Left colon (tissue), 2 donors: ENCODE data around the gene TACO1. TPM values are rescaled to one million over a fixed set of nuclear protein-coding genes. Genes with fewer than 3 reads are reported as not detected.

Experiments
- ATAC-seq: fragments of 200-7000 bp; cut with Tn5 transposase; one replicate; pipeline ENCODE4 v1.9.1; 2020; ENCODE audit warnings: mild to moderate bottlenecking, moderate library complexity
- DNase-seq, 2 donors: peaks; one replicate each; pipeline ENCODE4 v3.0.0-alpha.2; 2020
- intact Hi-C, 2 donors: fragments of 100-400 bp; cut with DNase I in 1 of 2; cut with micrococcal nuclease in 1 of 2; formaldehyde crosslinking; loops; one replicate each; pipeline versions ENCODE4 v1.11.2 to v1.14.0; 2022; cut with DNase I, micrococcal nuclease
- total RNA-seq, 2 donors: library from RNA; stranded (reverse); fragmentation: NEBNext Ultra II Directional; extraction: Animal tissue kit (Norgen Biotek cat#: 25700); gene quantifications; one replicate each; pipeline ENCODE4 v1.2.1, GENCODE V29; 2021
- donor health status: DM: no; HTN: no; CAD: no.
- donor health status: DM: yes; HTN: yes; CAD: no.

TACO1 gene
- total RNA-seq, 2 donors from 2014 or later: 36.0 to 39.6 TPM

- intact Hi-C loops: no loop called here
- peak; percentile 54 for ATAC-seq
- no peak for DNase-seq
Observed at GRCh38 chr17:63631626-63632025, 30.9 kb downstream of the TACO1 start.

- intact Hi-C loops: no loop called here
- ATAC-seq: no peak
Observed at GRCh38 chr17:63633742-63634141, 33.0 kb downstream of the TACO1 start.

GRCh38 chr17:63634163-63634562 lies 33.5 kb downstream of the TACO1 start:
- DNase-seq (no peak), ATAC-seq (no peak)
- intact Hi-C loops: no loop called here

More at GRCh38 chr17:63633742-63634141, 33.0 kb downstream of the TACO1 start:
- no peak for DNase-seq

GRCh38 chr17:63634816-63635215 lies 34.1 kb downstream of the TACO1 start:
- ATAC-seq: no peak
- intact Hi-C loops: no loop called here
- DNase-seq: no peak

- intact Hi-C loops: no loop called here
- ATAC-seq (no peak), DNase-seq (no peak)
Observed at GRCh38 chr17:63635290-63635689, 34.6 kb downstream of the TACO1 start.

GRCh38 chr17:63635787-63636186 lies 35.1 kb downstream of the TACO1 start:
- no peak for ATAC-seq
- no peak for DNase-seq
- intact Hi-C loops: no loop called here

- ATAC-seq: no peak
- intact Hi-C loops: no loop called here
- DNase-seq: no peak
Observed at GRCh38 chr17:63639125-63639524, 38.4 kb downstream of the TACO1 start.

GRCh38 chr17:63640038-63640437 lies 39.3 kb downstream of the TACO1 start:
- intact Hi-C loops: no loop called here
- no peak for DNase-seq
- no peak for ATAC-seq

- no peak for ATAC-seq
- intact Hi-C loops: no loop called here
- DNase-seq: peak in 1 of 2 donors; percentile 41
Observed at GRCh38 chr17:63641692-63642448, 41.2 kb downstream of the TACO1 start.

- no peak for ATAC-seq
- intact Hi-C loops: no loop called here
- no peak for DNase-seq
Observed at GRCh38 chr17:63644846-63645245, 44.2 kb downstream of the TACO1 start.

- ATAC-seq: no peak
- intact Hi-C loops: no loop called here
- no peak for DNase-seq
Observed at GRCh38 chr17:63645775-63646487, 45.2 kb downstream of the TACO1 start.

GRCh38 chr17:63646488-63646806 lies 45.8 kb downstream of the TACO1 start:
- no peak for ATAC-seq
- intact Hi-C loops: no loop called here

GRCh38 chr17:63647065-63647725 lies 46.5 kb downstream of the TACO1 start:
- ATAC-seq: no peak
- no peak for DNase-seq
- intact Hi-C loops: no loop called here

More at GRCh38 chr17:63646488-63646806, 45.8 kb downstream of the TACO1 start:
- DNase-seq: no peak

- ATAC-seq (no peak), DNase-seq (no peak)
- intact Hi-C loops: no loop called here
Observed at GRCh38 chr17:63647936-63648335, 47.2 kb downstream of the TACO1 start.

GRCh38 chr17:63649813-63650212 lies 49.1 kb downstream of the TACO1 start:
- no peak for DNase-seq
- no peak for ATAC-seq
- intact Hi-C loops: no loop called here

- intact Hi-C loops: no loop called here
- no peak for DNase-seq
- no peak for ATAC-seq
Observed at GRCh38 chr17:63652106-63652505, 51.4 kb downstream of the TACO1 start.

- intact Hi-C loops: no loop called here
- DNase-seq: no peak
- peak; percentile 52 for ATAC-seq
Observed at GRCh38 chr17:63653050-63653449, 52.4 kb downstream of the TACO1 start.

GRCh38 chr17:63657786-63658185 lies 57.1 kb downstream of the TACO1 start:
- DNase-seq: no peak
- intact Hi-C loops: no loop called here
- ATAC-seq: no peak
